ENCODE data around the gene F12. TPM values are rescaled to one million over a fixed set of nuclear protein-coding genes. Genes with fewer than 3 reads are reported as not detected.

F12 gene
- total RNA-seq, 1 experiment from 2014 or later = 30.0 TPM

DNA sequence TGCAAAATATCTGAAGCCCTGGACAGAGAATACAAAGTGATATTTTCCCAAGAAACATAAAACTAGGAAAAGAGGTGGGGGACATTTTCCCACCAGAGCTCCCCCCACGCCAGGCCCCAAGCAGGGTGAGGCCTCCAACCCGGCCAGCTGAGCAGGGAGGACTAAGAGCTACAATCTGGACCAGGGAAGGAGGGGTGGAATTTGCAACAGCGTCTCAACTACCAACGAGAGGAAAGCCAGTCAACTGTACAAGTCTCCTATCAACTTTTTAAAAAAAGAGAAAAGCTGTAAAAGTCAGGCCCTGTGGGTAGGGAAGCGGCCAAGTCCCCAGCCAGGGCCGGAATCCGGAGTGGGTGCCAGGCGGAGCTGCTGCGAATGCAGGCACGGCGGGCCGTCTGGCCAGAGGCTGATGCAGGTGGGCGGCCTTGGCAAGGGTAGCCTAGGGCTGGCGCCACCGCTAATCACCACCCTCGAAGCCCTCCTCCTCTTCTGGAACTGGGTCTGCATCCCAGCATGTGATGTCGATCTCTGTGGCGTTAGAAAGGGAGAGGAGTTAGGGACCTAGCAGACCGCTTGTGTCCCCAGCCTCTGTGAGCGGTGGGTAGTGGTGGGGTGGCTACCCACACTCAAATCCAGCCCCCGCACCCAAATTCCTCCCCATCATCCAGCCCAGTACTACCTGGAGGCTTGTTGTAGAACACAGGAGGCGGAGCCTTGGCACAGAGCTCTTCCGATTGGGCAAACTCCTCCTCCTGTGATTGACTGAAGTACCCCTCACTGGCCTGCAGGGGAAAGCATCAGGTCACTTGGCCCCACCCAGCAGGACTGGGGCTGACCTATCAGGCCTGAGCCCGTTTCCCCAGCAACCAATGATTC is 47.9 kb upstream of the F12 start:
- ChIA-PET CTCF (interaction anchor here (0.6 to 6.8 kb wide), 21 partner anchors 8 to 344 kb away, joined by 3 to 85 read pairs (median 4); partner anchors contain the start of genes GRK6, PDLIM7 and PFN3), RAD21 (ENCODE audit: low non-redundant PET in 1 of 2, low total read pairs in 2 of 2, uncharacterized antibody in 2 of 2, unreplicated experiment in 2 of 2) (interaction anchor here (0.5 to 1.2 kb wide), 2 partner anchors 8 to 53 kb away, joined by 3 read pairs; no protein-coding TSS in a partner anchor), POLR2A (interaction anchor here (0.8 to 1.7 kb wide), 9 partner anchors 9 to 149 kb away, joined by 3 to 9 read pairs (median 4); partner anchors contain the start of gene PDLIM7)
- BruUV-seq (replicated peaks) = TSS peak; percentile 51
- Histone ChIP-seq H3K4me2 (ENCODE audit: low read length) (peak overlapping the region; percentile 96), H3K79me2 (ENCODE audit: insufficient read depth, low read length) (peaks cover 7% of the 10 kb centered on the region), H3K4me3 (replicated peaks in 1 of 2; ENCODE audit: low read depth in 1 of 2, low read length in 2 of 2) (no peak overlapping the region), H4K20me1 (ENCODE audit: insufficient read depth) (no peaks in the 10 kb centered on the region), H3K9ac (ENCODE audit: low read length) (0 out of 2 replicates have a peak overlapping the region, but pooled peaks have one; percentile 39), H3K4me1 (ENCODE audit: control insufficient read depth in 1 of 2, insufficient read depth in 2 of 2, low read length in 2 of 2) (peaks cover 15 to 48% of the 10 kb centered on the region in 2 experiments; a peak in 3 of 4 replicates), H2AFZ (ENCODE audit: low read depth, low read length, poor library complexity, severe bottlenecking) (no peak overlapping the region), H3K36me3 (ENCODE audit: control insufficient read depth in 1 of 2, insufficient read depth in 2 of 2, low read length in 2 of 2) (peaks cover 0 to 11% of the 10 kb centered on the region in 2 experiments; a peak in 1 of 4 replicates), H3K9me2 (ENCODE audit: insufficient read depth) (no peaks in the 10 kb centered on the region), H3K27ac (ENCODE audit: low read depth, low read length) (peak overlapping the region; percentile 96; the same call in 1 of the 2 replicates), H3K9me3 (ENCODE audit: control insufficient read depth in 1 of 2, insufficient read depth in 1 of 2, low read depth in 1 of 2, low read length in 2 of 2) (no peaks in the 10 kb centered on the region), H3K27me3 (ENCODE audit: insufficient read depth, low read length) (no peaks in the 10 kb centered on the region)
- peak; percentile 60 for ATAC-seq
- TF ChIP-seq, protein P1, sequence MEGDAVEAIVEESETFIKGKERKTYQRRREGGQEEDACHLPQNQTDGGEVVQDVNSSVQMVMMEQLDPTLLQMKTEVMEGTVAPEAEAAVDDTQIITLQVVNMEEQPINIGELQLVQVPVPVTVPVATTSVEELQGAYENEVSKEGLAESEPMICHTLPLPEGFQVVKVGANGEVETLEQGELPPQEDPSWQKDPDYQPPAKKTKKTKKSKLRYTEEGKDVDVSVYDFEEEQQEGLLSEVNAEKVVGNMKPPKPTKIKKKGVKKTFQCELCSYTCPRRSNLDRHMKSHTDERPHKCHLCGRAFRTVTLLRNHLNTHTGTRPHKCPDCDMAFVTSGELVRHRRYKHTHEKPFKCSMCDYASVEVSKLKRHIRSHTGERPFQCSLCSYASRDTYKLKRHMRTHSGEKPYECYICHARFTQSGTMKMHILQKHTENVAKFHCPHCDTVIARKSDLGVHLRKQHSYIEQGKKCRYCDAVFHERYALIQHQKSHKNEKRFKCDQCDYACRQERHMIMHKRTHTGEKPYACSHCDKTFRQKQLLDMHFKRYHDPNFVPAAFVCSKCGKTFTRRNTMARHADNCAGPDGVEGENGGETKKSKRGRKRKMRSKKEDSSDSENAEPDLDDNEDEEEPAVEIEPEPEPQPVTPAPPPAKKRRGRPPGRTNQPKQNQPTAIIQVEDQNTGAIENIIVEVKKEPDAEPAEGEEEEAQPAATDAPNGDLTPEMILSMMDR (IDR thresholded peaks at IDR 0.05 in 2 of 3, conservative IDR thresholded peaks at IDR 0.05 in 1 of 3; ENCODE audit: borderline replicate concordance in 1 of 3, insufficient read depth in 1 of 3, low read depth in 2 of 3, low read length in 2 of 3) = peak in 2 of 3 experiments; percentile 37 to 74; a peak in 4 of 6 replicates
- no peak for TF ChIP-seq EZH2phosphoT487 (IDR thresholded peaks at IDR 0.05; ENCODE audit: borderline replicate concordance)
- intact Hi-C loops (cut with micrococcal nuclease) = loop anchor here (1.0 to 2.0 kb wide), 3 partner anchors 39 to 342 kb away; no protein-coding TSS in a partner anchor
- peak; percentile 97 for DNase-seq (ENCODE audit: low read depth, low spot score)
